ENCODE measurements around the gene CBX5. TPM values are rescaled to one million over a fixed set of nuclear protein-coding genes. Genes with fewer than 3 reads are reported as not detected.

Gene CBX5
- total and polyA plus RNA-seq, 9 of the 15 experiments (the other 6 are each of a cell fraction or from before 2014, with no cell fraction given): 32.6 to 102 (median 59.2) TPM

DNA sequence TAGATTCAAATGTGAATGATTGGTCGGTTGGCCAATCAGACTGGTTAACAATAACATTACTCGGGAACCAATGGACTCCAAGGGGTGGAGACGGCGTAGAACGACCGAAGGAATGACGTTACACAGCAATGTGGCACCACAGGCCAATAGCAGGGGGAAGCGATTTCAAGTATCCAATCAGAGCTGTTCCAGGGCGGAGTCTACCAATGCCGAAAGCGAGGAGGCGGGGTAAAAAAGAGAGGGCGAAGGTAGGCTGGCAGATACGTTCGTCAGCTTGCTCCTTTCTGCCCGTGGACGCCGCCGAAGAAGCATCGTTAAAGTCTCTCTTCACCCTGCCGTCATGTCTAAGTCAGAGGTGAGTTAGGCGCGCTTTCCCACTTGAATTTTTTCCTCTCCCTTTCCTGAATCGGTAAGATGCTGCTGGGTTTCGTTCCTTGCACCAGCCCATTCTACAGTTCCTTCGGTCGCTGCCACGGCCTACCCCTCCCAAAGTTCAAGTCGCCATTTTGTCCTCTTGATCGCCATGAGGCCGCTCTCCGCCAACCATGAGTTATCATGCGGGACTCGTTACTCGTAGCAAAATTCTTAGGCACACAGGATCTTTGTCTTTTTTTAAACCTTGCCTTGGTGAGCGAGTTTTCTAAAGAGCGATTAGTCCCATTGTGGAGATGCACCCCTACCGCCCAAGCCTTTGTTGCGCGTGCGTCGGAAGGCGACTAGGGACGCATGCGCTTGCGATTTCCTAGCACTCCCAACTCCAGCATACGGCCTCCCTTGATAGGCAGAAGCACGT lies 742 bp upstream of the CBX5 start, which contains the start of gene HNRNPA1 (continued):
- TF ChIP-seq ZNF121 (CRISPR knock-in tag; conservative IDR thresholded peaks at IDR 0.05): no peak
- TF ChIP-seq BCL6 (CRISPR knock-in tag; IDR thresholded peaks at IDR 0.05): no peak
- no peak for TF ChIP-seq SNIP1 (IDR thresholded peaks at IDR 0.05; ENCODE audit: low read depth)
- TF ChIP-seq, protein P1, sequence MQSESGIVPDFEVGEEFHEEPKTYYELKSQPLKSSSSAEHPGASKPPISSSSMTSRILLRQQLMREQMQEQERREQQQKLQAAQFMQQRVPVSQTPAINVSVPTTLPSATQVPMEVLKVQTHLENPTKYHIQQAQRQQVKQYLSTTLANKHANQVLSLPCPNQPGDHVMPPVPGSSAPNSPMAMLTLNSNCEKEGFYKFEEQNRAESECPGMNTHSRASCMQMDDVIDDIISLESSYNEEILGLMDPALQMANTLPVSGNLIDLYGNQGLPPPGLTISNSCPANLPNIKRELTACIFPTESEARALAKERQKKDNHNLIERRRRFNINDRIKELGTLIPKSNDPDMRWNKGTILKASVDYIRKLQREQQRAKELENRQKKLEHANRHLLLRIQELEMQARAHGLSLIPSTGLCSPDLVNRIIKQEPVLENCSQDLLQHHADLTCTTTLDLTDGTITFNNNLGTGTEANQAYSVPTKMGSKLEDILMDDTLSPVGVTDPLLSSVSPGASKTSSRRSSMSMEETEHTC (IDR thresholded peaks at IDR 0.05): no peak
- peak; percentile 47; the same call in 1 of the 2 replicates for TF ChIP-seq ZFPM2 (CRISPR knock-in tag; IDR thresholded peaks at IDR 0.05)
- no peak for TF ChIP-seq MAFK (IDR thresholded peaks at IDR 0.05; ENCODE audit: low read length)
- no peak; the same call in 1 of the 2 replicates for TF ChIP-seq RFX5 (IDR thresholded peaks at IDR 0.05; ENCODE audit: low read depth, low read length)
- no peak for TF ChIP-seq PHB2 (IDR thresholded peaks at IDR 0.05; ENCODE audit: low read depth)
- TF ChIP-seq CHD4 (IDR thresholded peaks at IDR 0.05; ENCODE audit: insufficient read depth, insufficient replicate concordance, low read depth, low read length, poor library complexity, severe bottlenecking): no peak
- peak; percentile 65; the same call in 1 of the 2 replicates for TF ChIP-seq HBP1 (CRISPR knock-in tag; IDR thresholded peaks at IDR 0.05)
- 0 out of 2 replicates have a peak, but pooled peaks have one; percentile 80 for TF ChIP-seq KLF6 (CRISPR knock-in tag; IDR thresholded peaks at IDR 0.05; ENCODE audit: borderline replicate concordance)
- peak; percentile 94 for TF ChIP-seq RBFOX2 (IDR thresholded peaks at IDR 0.05; ENCODE audit: low read depth, low read length)
- no peak for TF ChIP-seq PURB (CRISPR knock-in tag; IDR thresholded peaks at IDR 0.05; ENCODE audit: low read depth)
- TF ChIP-seq, protein P2, sequence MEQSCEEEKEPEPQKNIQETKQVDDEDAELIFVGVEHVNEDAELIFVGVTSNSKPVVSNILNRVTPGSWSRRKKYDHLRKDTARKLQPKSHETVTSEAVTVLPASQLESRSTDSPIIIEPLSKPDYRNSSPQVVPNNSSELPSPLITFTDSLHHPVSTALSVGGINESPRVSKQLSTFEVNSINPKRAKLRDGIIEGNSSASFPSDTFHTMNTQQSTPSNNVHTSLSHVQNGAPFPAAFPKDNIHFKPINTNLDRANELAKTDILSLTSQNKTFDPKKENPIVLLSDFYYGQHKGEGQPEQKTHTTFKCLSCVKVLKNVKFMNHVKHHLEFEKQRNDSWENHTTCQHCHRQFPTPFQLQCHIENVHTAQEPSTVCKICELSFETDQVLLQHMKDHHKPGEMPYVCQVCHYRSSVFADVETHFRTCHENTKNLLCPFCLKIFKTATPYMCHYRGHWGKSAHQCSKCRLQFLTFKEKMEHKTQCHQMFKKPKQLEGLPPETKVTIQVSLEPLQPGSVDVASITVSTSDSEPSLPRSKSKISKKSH (CRISPR knock-in tag; IDR thresholded peaks at IDR 0.05): no peak
- TF ChIP-seq, protein P3, sequence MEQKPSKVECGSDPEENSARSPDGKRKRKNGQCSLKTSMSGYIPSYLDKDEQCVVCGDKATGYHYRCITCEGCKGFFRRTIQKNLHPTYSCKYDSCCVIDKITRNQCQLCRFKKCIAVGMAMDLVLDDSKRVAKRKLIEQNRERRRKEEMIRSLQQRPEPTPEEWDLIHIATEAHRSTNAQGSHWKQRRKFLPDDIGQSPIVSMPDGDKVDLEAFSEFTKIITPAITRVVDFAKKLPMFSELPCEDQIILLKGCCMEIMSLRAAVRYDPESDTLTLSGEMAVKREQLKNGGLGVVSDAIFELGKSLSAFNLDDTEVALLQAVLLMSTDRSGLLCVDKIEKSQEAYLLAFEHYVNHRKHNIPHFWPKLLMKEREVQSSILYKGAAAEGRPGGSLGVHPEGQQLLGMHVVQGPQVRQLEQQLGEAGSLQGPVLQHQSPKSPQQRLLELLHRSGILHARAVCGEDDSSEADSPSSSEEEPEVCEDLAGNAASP (IDR thresholded peaks at IDR 0.05): no peak
- peak; percentile 35 for TF ChIP-seq L3MBTL2 (IDR thresholded peaks at IDR 0.05)
- no peak for TF ChIP-seq CBX2 (IDR thresholded peaks at IDR 0.05; ENCODE audit: insufficient read depth, low read length, poor library complexity, severe bottlenecking)
- no peak for TF ChIP-seq RBM22 (IDR thresholded peaks at IDR 0.05; ENCODE audit: low read depth, low read length, poor library complexity, severe bottlenecking)
- TF ChIP-seq E2F8 (IDR thresholded peaks at IDR 0.05; ENCODE audit: low read depth, partially characterized antibody): peak; percentile 6
